GM21529 (cell line): Measurements from ENCODE around the gene DPP6.

Source experiments
- ATAC-seq: cut with Tn5 transposase; IDR thresholded peaks from one replicate; pipeline ENCODE4 v1.9.1; 2021; ENCODE audit not compliant: unreplicated experiment

The DPP6 gene

GRCh38 chr7:154394804-154395203 is 342.6 kb downstream of the DPP6 start:
- ATAC-seq = no peak

GRCh38 chr7:154406312-154406711 is 354.1 kb downstream of the DPP6 start:
- ATAC-seq = no peak

GRCh38 chr7:154409703-154410311 is 357.6 kb downstream of the DPP6 start:
- ATAC-seq = no peak

- no peak for ATAC-seq
Measured at GRCh38 chr7:154412105-154412504, 359.9 kb downstream of the DPP6 start.

GRCh38 chr7:154415709-154416399 is 363.7 kb downstream of the DPP6 start:
- ATAC-seq = no peak

GRCh38 chr7:154416714-154417113 is 364.5 kb downstream of the DPP6 start:
- no peak for ATAC-seq

- no peak for ATAC-seq
Measured at GRCh38 chr7:154419344-154419743, 367.1 kb downstream of the DPP6 start.

- no peak for ATAC-seq
Measured at GRCh38 chr7:154423231-154423630, 371.0 kb downstream of the DPP6 start.

GRCh38 chr7:154424350-154424749 is 372.2 kb downstream of the DPP6 start:
- ATAC-seq = no peak

GRCh38 chr7:154425271-154425670 is 373.1 kb downstream of the DPP6 start:
- no peak for ATAC-seq

GRCh38 chr7:154426778-154427177 is 374.6 kb downstream of the DPP6 start:
- no peak for ATAC-seq

- no peak for ATAC-seq
Measured at GRCh38 chr7:154427533-154427932, 375.3 kb downstream of the DPP6 start.

GRCh38 chr7:154429666-154430404 is 377.6 kb downstream of the DPP6 start:
- no peak for ATAC-seq

GRCh38 chr7:154430640-154431039 is 378.4 kb downstream of the DPP6 start:
- no peak for ATAC-seq

- no peak for ATAC-seq
Measured at GRCh38 chr7:154431045-154431444, 378.8 kb downstream of the DPP6 start.

- no peak for ATAC-seq
Measured at GRCh38 chr7:154433632-154434598, 381.7 kb downstream of the DPP6 start.

GRCh38 chr7:154436560-154436959 is 384.4 kb downstream of the DPP6 start:
- ATAC-seq = no peak

- no peak for ATAC-seq
Measured at GRCh38 chr7:154437234-154437633, 385.0 kb downstream of the DPP6 start.

GRCh38 chr7:154438571-154439367 is 386.6 kb downstream of the DPP6 start:
- no peak for ATAC-seq

- ATAC-seq = no peak
Measured at GRCh38 chr7:154440058-154440457, 387.9 kb downstream of the DPP6 start.
